Measurements from ENCODE around the gene TMOD4.

TMOD4 gene

DNA sequence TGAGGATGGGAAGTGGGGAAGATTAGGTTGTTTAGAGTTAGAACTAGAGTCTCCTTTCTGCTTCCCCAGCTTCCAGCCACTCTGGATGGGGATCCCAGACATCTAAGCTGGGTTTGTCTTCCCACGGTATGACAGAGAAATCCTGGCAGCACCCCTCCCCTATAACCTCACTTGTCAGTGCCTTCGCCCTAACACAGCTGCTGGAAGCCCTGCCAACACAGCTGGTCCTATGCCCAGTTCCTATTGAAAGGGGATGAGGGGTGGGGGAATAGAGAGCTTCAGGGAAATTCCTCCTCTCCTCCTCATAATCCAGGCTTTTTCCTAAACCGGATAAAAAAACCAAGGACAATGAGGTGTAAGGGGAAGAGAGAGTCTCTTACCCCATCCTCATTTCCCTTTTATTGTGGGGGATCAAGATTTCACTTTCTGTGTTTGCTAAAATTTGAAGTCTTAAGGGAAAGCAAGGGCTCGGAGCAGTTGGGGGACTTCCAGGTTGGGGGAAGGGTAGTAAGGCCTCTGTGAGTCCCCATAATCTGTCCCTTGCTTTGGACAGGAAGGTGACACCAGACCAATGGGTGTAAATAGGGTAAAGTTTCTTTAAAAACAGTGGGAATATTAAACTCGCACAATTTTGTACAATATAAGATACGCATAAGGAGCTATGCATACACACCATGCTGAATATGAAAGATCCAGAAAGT lies 590 bp downstream of the TMOD4 start:
- no peak for DNase-seq

DNA sequence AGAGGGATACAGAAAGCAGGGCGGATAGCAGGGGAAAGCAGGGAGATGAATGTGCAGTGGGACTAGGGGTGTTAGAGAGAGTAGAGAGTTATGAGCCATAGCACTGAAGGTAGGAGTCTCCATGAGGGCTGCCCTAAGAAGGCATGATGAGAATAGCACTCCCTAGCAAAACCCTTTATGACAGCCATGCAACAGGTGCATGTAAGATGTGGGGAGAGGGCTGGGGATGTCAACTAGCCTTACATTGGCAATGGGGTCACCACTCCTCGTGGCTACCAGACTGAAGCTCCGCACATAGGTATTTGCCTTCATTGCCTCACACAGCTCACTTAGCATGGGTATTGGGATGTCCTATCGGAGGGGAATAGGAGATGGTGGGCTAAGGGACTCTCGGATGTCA lies 4.6 kb downstream of the TMOD4 start:
- DNase-seq: no peak

DNA sequence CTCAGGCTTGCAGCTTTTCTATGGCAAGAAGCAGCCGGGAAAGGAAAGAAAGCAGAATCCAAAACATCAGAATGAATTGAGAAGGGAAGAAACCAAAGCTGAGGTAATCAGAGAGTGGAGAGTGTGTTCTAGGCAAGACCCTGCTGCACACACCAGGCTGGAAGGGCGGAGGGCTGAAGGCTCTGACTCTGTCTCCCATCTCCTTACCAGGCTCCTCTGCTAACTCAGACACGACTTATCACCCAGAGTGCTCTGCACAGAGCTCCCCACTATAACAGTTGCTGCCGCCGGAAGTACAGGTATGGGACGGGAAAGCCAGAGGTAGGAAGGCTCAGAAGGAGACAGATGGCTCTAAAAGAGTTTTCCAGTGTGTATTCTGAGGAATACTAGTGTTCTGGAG lies 8.7 kb downstream of the TMOD4 start:
- no peak for DNase-seq

- no peak for DNase-seq
Observed at GRCh38 chr1:151166505-151166956, 9.2 kb downstream of the TMOD4 start.

DNA sequence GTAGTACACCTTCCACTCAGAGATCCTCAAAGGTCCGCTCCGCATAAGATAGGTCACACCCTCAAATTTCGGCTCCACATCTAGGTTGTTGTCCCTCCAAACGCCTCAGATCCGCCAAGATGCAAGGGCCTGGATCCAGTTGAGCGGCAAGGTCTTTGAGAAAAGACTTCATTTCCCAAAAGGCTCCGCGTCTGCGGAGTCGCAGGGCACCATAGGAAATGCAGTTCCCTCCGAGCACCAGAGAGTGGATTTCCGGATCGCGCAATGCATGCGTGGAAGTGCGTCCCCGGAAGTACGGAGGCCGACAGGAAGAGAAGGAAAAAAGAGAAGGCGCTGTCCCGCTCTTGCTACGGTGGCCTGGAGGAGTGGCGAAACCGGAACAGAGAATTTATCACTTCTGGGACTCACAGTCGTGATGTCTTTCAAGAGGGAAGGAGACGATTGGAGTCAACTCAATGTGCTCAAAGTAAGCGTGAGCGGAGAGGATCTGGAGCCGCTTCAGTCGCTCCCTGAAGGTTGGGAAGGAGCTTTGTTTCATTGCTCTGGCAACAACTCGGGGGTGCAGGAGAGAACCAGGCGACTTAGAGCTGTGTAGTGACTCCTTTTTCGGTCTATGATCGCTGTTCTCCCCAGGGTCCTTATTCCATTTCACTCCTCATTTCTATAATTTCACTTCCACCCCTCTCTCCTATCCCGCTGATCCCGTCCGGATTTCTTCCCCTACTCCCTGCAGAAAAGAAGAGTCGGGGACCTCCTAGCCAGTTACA lies 9.9 kb downstream of the TMOD4 start, which contains the start of the genes LYSMD1 and SCNM1:
LYSMD1 (minus strand) TSS at position 165 of the 767 bp plus-strand sequence. CDS start 644 bp downstream, outside the sequence.
SCNM1 (plus strand) TSS at position 407 of the 767 bp plus-strand sequence; CDS start at position 416, 9 bp downstream.
- peak; percentile 85 for DNase-seq

DNA sequence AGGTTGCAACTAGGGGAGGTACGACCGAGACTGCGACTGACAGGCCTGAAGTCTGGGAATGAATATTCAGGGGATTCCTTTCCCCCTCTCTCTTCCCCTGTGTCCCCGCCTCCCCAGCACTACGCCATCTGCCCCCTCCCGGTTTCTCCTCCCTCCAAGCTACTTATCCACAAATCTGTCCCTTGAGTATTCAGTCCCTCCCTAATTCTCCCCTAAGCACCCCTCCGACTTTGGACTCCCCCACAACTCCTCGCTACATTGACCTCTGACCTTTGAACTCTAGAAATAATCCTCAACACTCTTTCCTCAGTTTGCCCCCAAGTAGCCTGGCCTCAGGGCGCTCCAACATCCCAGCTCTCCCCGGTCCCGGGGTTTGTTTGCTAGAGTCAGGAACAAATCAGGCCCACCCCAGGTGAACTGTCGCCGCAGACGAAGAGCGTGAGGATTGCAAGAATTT lies 10.5 kb downstream of the TMOD4 start:
- no peak for DNase-seq

GRCh38 chr1:151164732-151165280 lies 11.0 kb downstream of the TMOD4 start:
- no peak for DNase-seq

DNA sequence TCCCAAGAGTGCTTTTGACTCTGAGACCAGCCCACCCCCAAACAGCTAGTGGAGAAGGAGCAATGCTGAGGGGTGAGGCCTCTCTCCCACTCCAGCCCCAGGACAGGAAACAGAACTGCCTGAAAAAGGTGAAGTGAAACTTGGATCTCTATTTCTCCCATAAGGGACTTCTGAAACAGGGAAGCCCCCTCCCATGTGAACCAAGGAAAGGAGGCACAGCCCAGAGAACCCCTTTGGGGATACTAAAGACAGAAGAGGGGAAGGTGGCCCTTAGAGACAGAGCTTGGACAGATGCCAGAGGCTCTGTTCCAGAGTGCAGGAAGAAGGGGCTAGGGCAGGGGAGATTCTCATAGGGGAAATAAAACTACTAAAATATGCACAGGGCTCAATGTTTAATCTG lies 16.4 kb downstream of the TMOD4 start:
- DNase-seq: no peak

DNA sequence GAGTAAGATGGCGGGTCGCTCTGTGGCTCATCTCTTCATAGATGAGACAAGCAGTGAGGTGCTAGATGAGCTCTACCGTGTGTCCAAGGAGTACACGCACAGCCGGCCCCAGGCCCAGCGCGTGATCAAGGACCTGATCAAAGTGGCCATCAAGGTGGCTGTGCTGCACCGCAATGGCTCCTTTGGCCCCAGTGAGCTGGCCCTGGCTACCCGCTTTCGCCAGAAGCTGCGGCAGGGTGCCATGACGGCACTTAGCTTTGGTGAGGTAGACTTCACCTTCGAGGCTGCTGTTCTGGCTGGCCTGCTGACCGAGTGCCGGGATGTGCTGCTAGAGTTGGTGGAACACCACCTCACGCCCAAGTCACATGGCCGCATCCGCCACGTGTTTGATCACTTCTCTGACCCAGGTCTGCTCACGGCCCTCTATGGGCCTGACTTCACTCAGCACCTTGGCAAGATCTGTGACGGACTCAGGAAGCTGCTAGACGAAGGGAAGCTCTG lies 17.0 kb downstream of the TMOD4 start:
- DNase-seq: no peak

GRCh38 chr1:151158326-151158725 lies 17.5 kb downstream of the TMOD4 start:
- no peak for DNase-seq

GRCh38 chr1:151157067-151157531 lies 18.7 kb downstream of the TMOD4 start:
- no peak for DNase-seq

GRCh38 chr1:151156515-151156819 lies 19.3 kb downstream of the TMOD4 start, which contains the start of gene TNFAIP8L2:
TNFAIP8L2 (plus strand) TSS chr1:151156649; CDS start chr1:151158698, 2,049 bp downstream.
- DNase-seq: no peak

- no peak for DNase-seq
Observed at GRCh38 chr1:151147665-151148064, 28.1 kb downstream of the TMOD4 start.

DNA sequence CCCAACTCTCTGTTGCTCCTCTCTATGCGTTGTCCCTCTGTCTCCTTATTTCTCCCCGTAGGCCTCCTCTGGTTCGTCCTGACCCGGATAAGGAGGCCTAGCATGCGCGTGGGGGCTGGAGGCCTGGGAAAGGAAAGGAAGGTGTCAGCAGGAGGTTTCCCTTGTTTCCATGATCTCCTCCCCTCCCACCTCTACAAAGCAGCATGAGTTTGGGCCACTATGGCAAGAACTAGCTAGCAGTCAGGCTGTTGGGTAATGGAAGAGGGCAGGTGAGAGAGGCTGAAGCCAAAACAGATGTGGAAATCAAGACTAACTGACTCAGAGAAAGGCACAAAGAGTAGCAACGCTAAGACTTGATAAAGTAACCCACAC lies 28.7 kb downstream of the TMOD4 start:
- DNase-seq: no peak

GRCh38 chr1:151146412-151147131 lies 29.2 kb downstream of the TMOD4 start, which contains the start of gene SEMA6C:
SEMA6C (minus strand) TSS chr1:151146631; CDS start chr1:151142621, 4,010 bp downstream.
- peak; percentile 73 for DNase-seq

- no peak for DNase-seq
Observed at GRCh38 chr1:151146072-151146411, 29.7 kb downstream of the TMOD4 start.

DNA sequence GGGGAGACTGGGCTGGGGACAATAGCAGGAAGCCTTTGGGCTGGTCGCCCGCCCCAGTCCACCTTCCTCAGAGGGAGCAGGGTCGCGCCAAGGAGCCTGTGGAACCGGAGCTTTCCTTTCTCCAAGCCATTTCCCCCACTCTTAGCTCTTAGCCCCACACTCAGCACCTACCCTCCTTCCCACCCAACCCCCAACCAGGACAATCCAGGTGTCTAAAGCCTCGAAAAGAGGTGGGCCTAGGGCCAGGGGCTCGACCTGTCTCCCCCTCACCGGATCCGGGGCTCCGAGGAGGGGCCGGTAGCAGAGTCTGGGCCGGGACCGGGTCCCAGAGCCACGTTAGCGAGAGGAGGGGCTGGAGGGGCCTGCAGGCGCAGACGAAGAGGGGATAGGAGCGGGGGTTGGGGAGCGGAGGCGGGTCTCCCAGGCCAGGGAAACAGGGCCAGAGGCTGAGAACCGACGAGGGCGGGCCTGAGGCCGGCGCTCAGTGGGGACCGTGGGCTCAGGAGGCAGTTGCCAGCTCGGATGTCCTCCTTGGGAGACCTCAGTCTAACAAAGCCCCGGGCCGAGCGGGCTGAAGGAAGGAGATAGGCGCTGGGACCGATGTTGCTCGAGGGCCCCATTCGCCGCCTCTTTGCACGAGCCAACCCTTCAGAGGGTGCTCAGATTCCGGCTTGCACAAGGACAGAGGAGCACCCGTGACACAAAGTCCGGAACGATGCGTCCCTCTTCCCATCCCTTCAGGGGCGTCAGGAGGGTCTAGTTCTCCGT lies 30.3 kb downstream of the TMOD4 start:
- DNase-seq: no peak

GRCh38 chr1:151144474-151145303 lies 31.1 kb downstream of the TMOD4 start:
- no peak for DNase-seq

GRCh38 chr1:151143986-151144385 lies 31.8 kb downstream of the TMOD4 start:
- DNase-seq: no peak

- no peak for DNase-seq
Observed at GRCh38 chr1:151143057-151143435, 32.7 kb downstream of the TMOD4 start.
